Mesodermal cell (in vitro differentiated cells): ENCODE data around the gene ATG16L2.
"Not testable (repeated sequence)": the region's sequence is repeated elsewhere in the genome, so short reads cannot be mapped to it uniquely, and the experiment has no call there.

Experiments used
- H3K27ac ChIP-seq: 2 replicates; pipeline ENCODE4 v1.7.0; 2013; ENCODE audit warnings: mild to moderate bottlenecking, low read depth, low read length, moderate library complexity; ENCODE audit not compliant: severe bottlenecking
- H3K36me3 ChIP-seq: 2 replicates; pipeline ENCODE4 v1.7.1; 2013; ENCODE audit warnings: mild to moderate bottlenecking, low read length, moderate library complexity; ENCODE audit not compliant: control insufficient read depth, insufficient read depth
- H3K4me1 ChIP-seq: one replicate; pipeline ENCODE4 v1.7.1; 2013; ENCODE audit warnings: mild to moderate bottlenecking, low read length; ENCODE audit not compliant: insufficient read depth, control insufficient read depth, poor library complexity, severe bottlenecking
- H3K4me3 ChIP-seq: 2 replicates; pipeline ENCODE4 v1.7.0; 2013; ENCODE audit warnings: low read length, control low read depth, mild to moderate bottlenecking; ENCODE audit not compliant: insufficient read depth, poor library complexity, severe bottlenecking; ENCODE audit errors: extremely low read depth
- H3K9me3 ChIP-seq: 2 replicates; pipeline ENCODE4 v1.7.1; 2013; ENCODE audit warnings: mild to moderate bottlenecking, low read length, moderate library complexity; ENCODE audit not compliant: control insufficient read depth
- WGBS, 2 experiments: methylation state at CpG; one replicate each; pipeline ENCODE4 v1.1.5; 2013; ENCODE audit warnings: missing lambda C conversion rate in 2 of 2; ENCODE audit not compliant: insufficient coverage in 2 of 2; 5-methylcytosine and 5-hydroxymethylcytosine counted together

The ATG16L2 gene

DNA sequence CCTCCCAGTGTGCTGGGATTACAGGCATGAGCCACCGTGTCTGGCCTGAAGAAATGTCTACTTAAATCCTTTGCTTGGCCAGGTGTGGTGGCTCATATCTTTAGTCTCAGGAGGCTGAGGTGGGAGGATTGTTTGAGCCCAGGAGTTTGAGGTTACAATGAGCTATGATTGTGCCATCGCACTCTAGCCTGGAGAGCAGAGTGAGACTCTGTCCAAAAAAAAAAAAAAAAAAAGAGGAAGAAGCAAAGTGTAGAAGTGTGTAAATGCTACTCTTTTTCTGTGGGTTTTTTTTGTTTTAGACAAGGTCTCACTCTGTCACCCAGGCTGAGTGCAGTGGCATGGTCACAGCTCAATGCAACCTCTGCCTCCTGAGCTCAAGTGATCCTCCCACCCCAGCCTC lies 6.4 kb upstream of the ATG16L2 start:
- no peaks in the 10 kb centered on the region for H3K4me1 ChIP-seq
- H3K4me3 ChIP-seq, result no peak overlapping the region
- no peak overlapping the region for H3K27ac ChIP-seq
- no peaks in the 10 kb centered on the region for H3K9me3 ChIP-seq
- peaks cover 6% of the 10 kb centered on the region for H3K36me3 ChIP-seq
- 75 to 100% methylated on average over 2 of the region's 2 CpGs for WGBS, 2 experiments

DNA sequence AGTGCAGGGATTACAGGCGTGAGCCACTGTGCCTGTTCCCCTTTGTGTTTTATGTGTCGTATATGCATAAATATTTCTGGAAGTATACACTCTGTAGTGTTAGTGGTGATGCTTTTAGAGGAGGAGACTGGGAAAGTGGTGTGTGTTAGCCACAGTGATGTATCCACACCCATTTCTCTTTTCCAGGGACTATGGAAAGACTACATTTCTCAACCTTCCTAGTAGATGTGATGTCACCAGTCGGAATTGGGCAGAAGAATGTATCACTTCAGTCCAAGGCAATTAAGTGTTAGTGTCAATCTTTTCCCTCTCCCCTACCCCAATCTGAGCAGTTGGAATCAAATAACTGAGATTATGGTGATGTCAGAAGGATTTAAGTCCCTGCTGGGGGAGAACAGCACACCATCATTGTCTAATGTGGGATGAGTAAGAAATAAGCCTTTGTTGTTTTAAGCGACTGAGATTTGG lies 5.8 kb upstream of the ATG16L2 start:
- WGBS, 2 experiments, result 90 to 100% methylated on average over 2 to 3 of the region's 4 CpGs
- Histone ChIP-seq H3K36me3 (peaks cover 6% of the 10 kb centered on the region), H3K4me1 (peaks cover 4% of the 10 kb centered on the region), H3K9me3 (no peaks in the 10 kb centered on the region), H3K4me3 (no peak overlapping the region), H3K27ac (no peak overlapping the region)

DNA sequence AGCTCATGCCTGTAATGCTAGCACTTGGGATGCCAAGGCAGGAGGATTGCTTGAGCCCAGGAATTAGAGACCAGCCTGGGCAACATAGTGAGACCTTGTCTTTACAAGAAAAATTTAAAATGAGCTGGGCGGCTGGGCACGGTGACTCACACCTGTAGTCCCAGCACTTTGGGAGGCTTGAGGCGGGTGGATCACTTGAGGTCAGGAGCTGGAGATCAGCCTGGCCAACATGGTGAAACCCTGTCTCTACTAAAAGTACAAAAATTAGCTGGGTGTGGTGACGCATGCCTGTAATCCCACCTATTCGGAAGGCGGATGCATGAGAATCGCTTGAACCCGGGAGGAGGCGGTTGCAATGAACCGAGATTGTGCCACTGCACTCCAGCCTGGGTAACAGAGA lies 2.5 kb upstream of the ATG16L2 start:
- H3K27ac ChIP-seq, H3K36me3 ChIP-seq, H3K4me3 ChIP-seq, H3K9me3 ChIP-seq: not testable (repeated sequence)
- H3K4me1 ChIP-seq, result peaks cover 22% of the 10 kb centered on the region
- WGBS, 2 experiments, result 88 to 93% methylated on average over 10 of the region's 10 CpGs

DNA sequence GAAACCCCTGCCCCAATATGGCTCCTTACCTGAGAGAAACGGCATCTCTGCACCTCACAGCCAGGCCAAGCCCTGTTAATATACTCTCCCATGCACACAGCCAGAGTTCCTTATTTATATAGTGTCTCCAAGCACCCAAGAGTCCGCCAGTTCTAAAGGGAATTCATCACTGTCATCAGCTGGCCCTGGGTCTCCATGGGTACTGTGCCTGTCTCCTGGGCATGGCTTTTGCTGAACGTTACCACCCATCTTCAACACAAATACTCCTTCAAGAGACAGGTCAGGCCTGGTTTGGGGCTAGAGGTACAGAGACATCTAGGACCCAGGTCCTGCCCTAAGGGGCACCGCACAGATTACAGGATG lies 1.6 kb upstream of the ATG16L2 start:
- 84 to 91% methylated on average over 2 to 3 of the region's 4 CpGs for WGBS, 2 experiments

DNA sequence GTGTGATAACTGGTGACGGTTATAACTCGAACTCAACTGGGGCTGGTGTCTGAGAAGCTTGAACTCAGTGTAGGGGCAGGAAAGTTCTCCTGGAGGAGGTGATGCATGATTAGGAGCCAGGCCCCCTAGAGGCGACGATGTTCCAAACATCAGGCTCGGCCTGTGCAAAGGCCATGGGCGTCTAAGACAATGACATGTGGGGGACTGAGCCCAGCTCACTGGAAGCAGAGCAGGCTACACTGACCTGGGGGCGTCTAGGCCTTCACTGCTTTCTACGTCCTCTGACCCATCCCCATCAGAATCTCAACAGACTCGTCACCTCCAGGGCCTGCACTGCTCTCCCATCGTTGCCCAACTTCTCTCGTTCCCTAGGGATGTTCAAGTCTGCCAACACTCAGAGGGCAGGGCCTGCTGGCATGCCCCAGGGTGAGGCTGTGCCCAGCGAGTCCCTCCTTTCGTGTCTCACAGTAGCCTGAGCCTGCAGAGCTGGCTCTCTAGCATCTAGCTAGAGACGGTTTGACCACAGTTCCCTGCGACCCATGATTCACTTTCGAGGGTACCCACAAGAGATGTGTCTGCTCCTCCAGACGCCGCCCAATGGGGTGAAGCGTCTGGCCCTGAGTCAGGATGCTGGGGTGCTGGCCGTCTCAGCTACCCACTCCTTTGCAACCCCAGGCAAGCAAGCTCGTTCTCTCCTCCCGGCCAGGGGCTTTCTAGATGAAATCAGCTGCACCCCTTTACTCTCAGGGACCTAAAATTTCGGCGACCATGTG lies 1.1 kb upstream of the ATG16L2 start:
- peak overlapping the region; percentile 87 for H3K27ac ChIP-seq
- 65 to 69% methylated on average over 24 of the region's 24 CpGs for WGBS, 2 experiments
- peaks cover 22% of the 10 kb centered on the region for H3K4me1 ChIP-seq

More for the DNA sequence above, 1.6 kb upstream of the ATG16L2 start:
- no peak overlapping the region for H3K4me3 ChIP-seq
- H3K27ac ChIP-seq, result no peak overlapping the region
- H3K9me3 ChIP-seq, result no peaks in the 10 kb centered on the region
- peaks cover 6% of the 10 kb centered on the region for H3K36me3 ChIP-seq
- peaks cover 22% of the 10 kb centered on the region for H3K4me1 ChIP-seq

DNA sequence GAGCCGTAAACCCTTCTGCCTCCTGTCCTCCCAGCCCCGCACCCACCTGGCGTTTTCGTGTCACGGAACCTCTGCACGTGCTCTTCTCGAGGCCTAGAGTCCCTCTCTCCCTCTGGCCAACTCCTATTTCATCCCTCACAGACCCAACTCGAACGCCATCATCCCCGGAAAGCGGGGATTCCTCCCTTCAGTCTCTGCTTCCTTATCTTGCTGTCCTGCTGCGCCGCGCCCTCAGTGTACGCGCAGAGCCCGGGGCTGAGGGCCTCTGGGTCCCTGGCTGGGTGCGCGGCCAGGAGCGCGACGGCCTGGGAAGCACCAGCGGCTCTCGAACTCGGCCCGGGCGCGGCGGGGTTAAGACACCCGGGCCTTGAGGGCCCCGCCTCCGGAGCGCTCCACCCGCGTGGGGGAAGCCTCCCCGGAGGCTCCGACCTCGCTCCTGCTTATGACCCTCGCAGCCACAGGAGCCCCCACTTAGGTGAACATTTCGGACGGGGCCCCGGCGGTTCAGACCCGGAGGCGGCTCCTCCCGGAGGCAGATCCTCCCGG lies 398 bp upstream of the ATG16L2 start:
- 3 to 4% methylated on average over 46 to 47 of the region's 47 CpGs for WGBS, 2 experiments
- Histone ChIP-seq H3K36me3 (peaks cover 6% of the 10 kb centered on the region), H3K4me1 (peaks cover 24% of the 10 kb centered on the region), H3K4me3 (peak overlapping the region; percentile 54), H3K27ac (peak overlapping the region; percentile 87), H3K9me3 (no peaks in the 10 kb centered on the region)

More for the DNA sequence above, 1.1 kb upstream of the ATG16L2 start:
- Histone ChIP-seq H3K36me3 (peaks cover 6% of the 10 kb centered on the region), H3K4me3 (peak overlapping the region; percentile 54), H3K9me3 (no peaks in the 10 kb centered on the region)

DNA sequence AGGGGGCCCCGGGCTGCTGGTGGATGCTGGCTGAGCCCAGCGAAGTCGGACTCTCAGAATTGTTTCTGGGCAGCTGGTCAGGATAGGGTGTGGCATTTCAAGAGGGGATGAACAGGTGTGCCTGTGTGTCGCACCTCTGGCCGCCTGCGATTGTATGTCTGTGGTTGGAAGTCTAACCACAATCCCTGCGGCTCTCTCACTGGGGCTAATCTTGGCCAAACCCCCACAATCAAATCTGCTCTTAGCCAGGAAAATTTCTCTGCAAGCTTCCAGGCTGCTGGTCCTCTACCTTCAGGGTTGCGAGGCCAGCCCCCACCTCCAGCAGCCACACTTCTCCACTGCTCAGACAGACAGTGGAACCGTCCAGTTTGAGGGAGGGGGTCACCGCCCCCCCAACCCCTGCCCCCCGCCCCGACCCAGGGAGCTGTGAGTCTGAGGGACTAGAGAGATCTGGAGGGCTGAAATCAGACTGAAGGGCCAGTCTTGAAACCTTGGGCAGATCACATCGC lies 953 bp downstream of the ATG16L2 start:
- H3K36me3 ChIP-seq, result peaks cover 6% of the 10 kb centered on the region
- H3K9me3 ChIP-seq, result no peaks in the 10 kb centered on the region
- 35 to 54% methylated on average over 7 to 9 of the region's 13 CpGs for WGBS, 2 experiments
- peak overlapping the region; percentile 54 for H3K4me3 ChIP-seq
- H3K4me1 ChIP-seq, result peaks cover 31% of the 10 kb centered on the region
- peak overlapping the region; percentile 87 for H3K27ac ChIP-seq

DNA sequence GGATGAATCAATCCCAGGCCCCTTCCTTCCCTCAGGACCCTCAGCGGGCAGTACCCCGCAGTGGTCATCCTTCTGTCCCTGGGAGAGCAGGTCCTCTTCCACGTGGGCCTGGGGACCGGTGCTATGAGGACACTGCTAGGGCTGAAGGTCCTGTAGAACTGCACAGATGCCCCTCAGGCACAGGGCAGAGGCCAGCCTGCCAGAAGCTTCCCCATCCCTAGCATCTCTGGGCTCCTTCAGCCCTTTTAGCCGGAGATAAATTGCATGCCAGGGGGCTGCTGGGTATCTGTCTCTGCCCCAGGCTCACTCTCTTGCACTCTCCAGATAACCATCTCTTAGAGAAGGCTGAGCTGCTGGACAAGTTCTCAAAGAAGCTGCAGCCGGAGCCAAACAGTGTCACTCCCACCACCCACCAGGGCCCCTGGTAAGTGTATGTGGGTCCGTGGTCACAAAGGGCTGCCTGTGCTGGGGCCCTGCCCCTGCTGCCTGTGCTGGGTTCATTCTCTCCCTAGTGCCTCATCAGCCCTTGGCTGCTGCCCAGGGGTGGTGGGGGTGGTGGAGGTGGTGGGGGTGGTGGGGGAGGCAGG lies 2.3 kb downstream of the ATG16L2 start:
- Histone ChIP-seq H3K4me3 (no peak overlapping the region), H3K36me3 (peaks cover 3% of the 10 kb centered on the region), H3K9me3 (no peaks in the 10 kb centered on the region), H3K27ac (no peak overlapping the region), H3K4me1 (peaks cover 31% of the 10 kb centered on the region)
- 89 to 95% methylated on average over 5 of the region's 7 CpGs for WGBS, 2 experiments

DNA sequence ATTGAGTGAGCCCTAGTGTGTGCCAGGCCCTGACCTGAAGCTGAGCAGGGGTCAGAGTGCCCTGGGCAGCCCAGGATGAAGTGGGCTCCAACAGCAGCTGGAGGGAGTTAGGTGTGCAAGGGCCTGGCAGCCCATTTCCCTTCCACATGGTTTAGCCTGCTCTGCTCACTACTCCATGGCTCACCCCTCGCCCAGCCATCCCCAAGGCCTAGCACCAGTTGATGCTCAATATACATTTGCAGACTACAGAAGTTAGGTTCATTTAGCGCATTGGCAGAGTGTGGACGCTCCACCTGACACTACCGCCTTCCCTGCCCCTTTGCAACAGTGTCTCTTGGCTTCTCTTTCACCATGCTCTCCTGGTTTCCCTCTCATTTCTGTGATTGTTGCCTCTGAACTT lies 3.8 kb downstream of the ATG16L2 start:
- 98 to 99% methylated on average over 4 of the region's 4 CpGs for WGBS, 2 experiments
- peaks cover 34% of the 10 kb centered on the region for H3K4me1 ChIP-seq
- H3K27ac ChIP-seq, result no peak overlapping the region
- H3K36me3 ChIP-seq, result peaks cover 3% of the 10 kb centered on the region
- no peaks in the 10 kb centered on the region for H3K9me3 ChIP-seq
- no peak overlapping the region for H3K4me3 ChIP-seq

DNA sequence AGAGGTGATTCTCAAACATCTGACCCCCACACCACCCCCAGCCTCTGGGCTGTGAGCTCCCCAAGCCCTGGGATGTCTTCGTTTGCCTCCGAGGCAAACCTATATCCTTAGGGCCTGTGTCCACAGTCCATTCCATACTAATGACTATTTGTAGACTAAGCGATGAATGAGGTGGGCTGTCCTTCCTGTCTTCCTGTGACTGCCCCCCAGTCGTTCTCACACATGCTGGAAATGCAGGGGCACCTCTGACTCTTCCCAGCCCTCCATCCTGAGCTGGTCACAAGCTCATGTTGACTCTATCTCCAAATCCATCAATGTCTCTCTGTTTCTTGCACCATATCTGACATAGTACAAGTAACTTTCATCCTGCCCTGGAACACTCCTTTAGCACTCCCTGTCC lies 4.8 kb downstream of the ATG16L2 start:
- H3K36me3 ChIP-seq, result peaks cover 3% of the 10 kb centered on the region
- H3K4me1 ChIP-seq, result peaks cover 28% of the 10 kb centered on the region
- H3K9me3 ChIP-seq, result no peaks in the 10 kb centered on the region
- H3K27ac ChIP-seq, result no peak overlapping the region
- H3K4me3 ChIP-seq, result no peak overlapping the region
- WGBS, 2 experiments, result 82 to 83% methylated on average over 2 to 4 of the region's 4 CpGs
